Thyroid gland (tissue), 4 donors: ENCODE results near the gene PLET1.

ENCODE experiments used
- CTCF ChIP-seq, 6 experiments: fragments of 200-600 bp in 3 of 6; fragments of 450-650 bp in 3 of 6; sonication (generic) in 3 of 6; IDR thresholded peaks; one replicate each; pipeline ENCODE4 v1.5.1; 2016 to 2019; ENCODE audit warnings: antibody characterized with exemption in 6 of 6, mild to moderate bottlenecking in 2 of 6, inconsistent platforms in 1 of 6, moderate library complexity in 1 of 6
- POLR2A ChIP-seq, 2 donors: fragments of 450-650 bp; IDR thresholded peaks; one replicate each; pipeline ENCODE4 v1.6.1; 2017; ENCODE audit warnings: antibody characterized with exemption in 2 of 2, mild to moderate bottlenecking in 2 of 2, moderate library complexity in 1 of 2

- TF ChIP-seq CTCF (IDR thresholded peaks at IDR 0.05) (no peak), POLR2A (IDR thresholded peaks at IDR 0.05) (no peak)
These were observed 32.2 kb upstream of the PLET1 start for GRCh38 chr11:112292785-112293407.
